ENCODE data around the gene CLIP3. TPM values are rescaled to one million over a fixed set of nuclear protein-coding genes. Genes with fewer than 3 reads are reported as not detected.
"Not testable (repeated sequence)": the region's sequence is repeated elsewhere in the genome, so short reads cannot be mapped to it uniquely, and the experiment has no call there.

CLIP3 gene
- total RNA-seq, 1 donor from 2014 or later: 2.4 TPM

DNA sequence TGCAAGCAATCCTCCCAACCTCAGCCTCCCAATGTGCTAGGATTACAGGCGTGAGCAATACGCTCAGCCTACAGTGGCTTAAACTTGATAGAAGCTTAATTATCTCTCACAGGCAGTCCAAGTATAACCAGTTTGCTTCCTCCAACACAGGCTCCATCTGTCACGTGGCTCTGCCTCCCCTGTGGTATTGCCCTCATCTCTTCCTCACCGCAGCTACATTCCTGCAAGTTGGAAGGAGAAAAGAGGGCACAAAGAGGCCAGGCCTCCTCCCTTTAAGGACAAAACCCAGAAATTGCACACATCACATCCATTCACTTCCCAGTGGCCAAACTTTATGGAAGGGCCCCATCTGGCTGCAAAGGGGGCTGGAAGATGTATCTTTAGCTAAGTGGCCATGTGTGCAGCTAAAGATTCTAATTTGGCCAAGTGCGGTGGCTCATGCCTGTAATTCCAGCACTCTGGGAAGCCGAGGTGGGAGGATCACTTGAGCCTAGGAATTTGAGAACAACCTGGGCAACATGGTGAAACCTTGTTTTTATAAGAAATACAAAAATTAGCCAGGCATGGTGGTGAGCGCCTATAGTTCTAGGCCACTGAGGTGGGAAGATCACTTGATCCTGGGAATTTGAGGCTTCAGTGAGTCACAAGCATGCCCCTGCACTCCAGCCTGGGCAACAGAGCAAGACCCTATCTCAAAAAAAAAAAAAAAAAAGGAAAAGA is 40.8 kb downstream of the CLIP3 start:
- H3K9me3 Mint-ChIP-seq: no peaks in the 10 kb centered on the region

GRCh38 chr19:35990771-35991730 is 41.6 kb downstream of the CLIP3 start:
- H3K27me3 Mint-ChIP-seq (ENCODE audit: low read depth): peaks cover 18% of the 10 kb centered on the region
- H3K27ac Mint-ChIP-seq: no peak overlapping the region
- no peaks in the 10 kb centered on the region for H3K9me3 Mint-ChIP-seq
- DNase-seq (ENCODE audit: low spot score): no peak
- H3K4me3 Mint-ChIP-seq (ENCODE audit: low read depth): no peak overlapping the region
- peaks cover 5% of the 10 kb centered on the region for H3K36me3 Mint-ChIP-seq (ENCODE audit: low read depth)
- intact Hi-C loops (cut with micrococcal nuclease): loop anchor here (10.0 kb wide), 1 partner anchor 246 kb away; the partner anchor contains the start of genes IGFLR1, LIN37, PSENEN and U2AF1L4
- peaks cover 8% of the 10 kb centered on the region for H3K4me1 Mint-ChIP-seq (ENCODE audit: low read depth)

More for the DNA sequence above, 40.8 kb downstream of the CLIP3 start:
- no peak overlapping the region for H3K4me3 Mint-ChIP-seq (ENCODE audit: low read depth)
- peaks cover 13% of the 10 kb centered on the region for H3K27me3 Mint-ChIP-seq (ENCODE audit: low read depth)
- H3K4me1 Mint-ChIP-seq (ENCODE audit: low read depth): peaks cover 13% of the 10 kb centered on the region
- DNase-seq (ENCODE audit: low spot score): no peak
- intact Hi-C loops (cut with micrococcal nuclease): loop anchor here (10.0 kb wide), 1 partner anchor 247 kb away; the partner anchor contains the start of genes IGFLR1, LIN37, PSENEN and U2AF1L4
- H3K27ac Mint-ChIP-seq: no peak overlapping the region
- H3K36me3 Mint-ChIP-seq (ENCODE audit: low read depth): peaks cover 11% of the 10 kb centered on the region

DNA sequence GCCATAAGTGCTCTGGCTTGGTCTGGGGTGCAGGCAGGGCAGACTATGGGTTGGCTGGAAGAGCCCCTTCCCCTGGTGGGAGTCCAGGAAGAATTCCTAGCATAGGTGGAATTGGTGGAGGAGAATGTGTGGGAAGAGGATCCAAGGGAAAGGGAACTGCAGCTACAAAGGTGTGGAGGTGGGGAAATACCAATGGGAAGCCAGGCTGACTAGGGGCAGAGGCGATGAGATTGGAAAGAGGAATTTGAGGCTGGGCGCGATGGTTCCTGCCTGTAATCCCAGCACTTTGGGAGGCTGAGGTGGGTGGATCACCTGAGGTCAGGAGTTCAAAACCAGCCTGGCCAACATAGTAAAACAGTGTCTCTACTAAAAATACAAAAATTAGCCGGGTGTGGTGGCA is 42.5 kb downstream of the CLIP3 start:
- no peak for DNase-seq (ENCODE audit: low spot score)
- Mint-ChIP-seq H3K27me3 (ENCODE audit: low read depth) (peaks cover 27% of the 10 kb centered on the region), H3K4me1 (ENCODE audit: low read depth) (peaks cover 8% of the 10 kb centered on the region), H3K27ac (no peak overlapping the region), H3K4me3 (ENCODE audit: low read depth) (no peak overlapping the region), H3K9me3 (no peaks in the 10 kb centered on the region), H3K36me3 (ENCODE audit: low read depth) (no peaks in the 10 kb centered on the region)
- intact Hi-C loops (cut with micrococcal nuclease): loop anchor here (10.0 kb wide), 1 partner anchor 245 kb away; the partner anchor contains the start of genes IGFLR1, LIN37, PSENEN and U2AF1L4

DNA sequence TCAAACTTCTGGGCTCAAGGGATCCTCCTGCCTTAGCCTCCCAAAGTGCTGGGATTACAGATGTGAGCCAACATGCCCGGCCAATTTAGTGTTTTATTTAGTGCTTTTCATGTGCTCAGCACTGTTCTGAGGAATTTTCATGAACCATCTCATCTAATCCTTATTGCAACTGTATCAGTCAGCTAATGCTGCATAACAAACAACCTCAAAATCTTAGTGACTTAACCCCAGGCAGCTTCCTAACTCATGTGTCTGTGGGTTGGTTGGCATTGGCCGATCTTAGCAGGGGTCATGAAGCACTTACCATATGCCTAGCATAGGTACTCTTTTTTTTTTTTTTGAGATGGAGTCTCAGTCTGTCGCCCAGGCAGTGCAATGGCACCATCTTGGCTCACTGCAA is 43.8 kb downstream of the CLIP3 start:
- H3K4me1 Mint-ChIP-seq (ENCODE audit: low read depth): peaks cover 2% of the 10 kb centered on the region
- H3K36me3 Mint-ChIP-seq (ENCODE audit: low read depth): no peaks in the 10 kb centered on the region
- no peak overlapping the region for H3K27ac Mint-ChIP-seq
- no peak for DNase-seq (ENCODE audit: low spot score)
- no peak overlapping the region for H3K4me3 Mint-ChIP-seq (ENCODE audit: low read depth)
- no peaks in the 10 kb centered on the region for H3K9me3 Mint-ChIP-seq
- intact Hi-C loops (cut with micrococcal nuclease): no loop called here
- peaks cover 33% of the 10 kb centered on the region for H3K27me3 Mint-ChIP-seq (ENCODE audit: low read depth)

GRCh38 chr19:35987571-35987896 is 45.1 kb downstream of the CLIP3 start:
- H3K9me3 Mint-ChIP-seq: no peaks in the 10 kb centered on the region
- no peak for DNase-seq (ENCODE audit: low spot score)
- peaks cover 2% of the 10 kb centered on the region for H3K4me1 Mint-ChIP-seq (ENCODE audit: low read depth)
- intact Hi-C loops (cut with micrococcal nuclease): no loop called here
- no peak overlapping the region for H3K4me3 Mint-ChIP-seq (ENCODE audit: low read depth)
- peaks cover 33% of the 10 kb centered on the region for H3K27me3 Mint-ChIP-seq (ENCODE audit: low read depth)
- no peaks in the 10 kb centered on the region for H3K36me3 Mint-ChIP-seq (ENCODE audit: low read depth)
- H3K27ac Mint-ChIP-seq: no peak overlapping the region

GRCh38 chr19:35986664-35987570 is 45.8 kb downstream of the CLIP3 start:
- no peak for DNase-seq (ENCODE audit: low spot score)
- Mint-ChIP-seq H3K27ac (no peak overlapping the region), H3K4me3 (ENCODE audit: low read depth) (peak overlapping the region; percentile 74), H3K27me3 (ENCODE audit: low read depth) (peaks cover 33% of the 10 kb centered on the region), H3K36me3 (ENCODE audit: low read depth) (no peaks in the 10 kb centered on the region), H3K4me1 (ENCODE audit: low read depth) (peaks cover 2% of the 10 kb centered on the region), H3K9me3 (no peaks in the 10 kb centered on the region)
- intact Hi-C loops (cut with micrococcal nuclease): no loop called here

DNA sequence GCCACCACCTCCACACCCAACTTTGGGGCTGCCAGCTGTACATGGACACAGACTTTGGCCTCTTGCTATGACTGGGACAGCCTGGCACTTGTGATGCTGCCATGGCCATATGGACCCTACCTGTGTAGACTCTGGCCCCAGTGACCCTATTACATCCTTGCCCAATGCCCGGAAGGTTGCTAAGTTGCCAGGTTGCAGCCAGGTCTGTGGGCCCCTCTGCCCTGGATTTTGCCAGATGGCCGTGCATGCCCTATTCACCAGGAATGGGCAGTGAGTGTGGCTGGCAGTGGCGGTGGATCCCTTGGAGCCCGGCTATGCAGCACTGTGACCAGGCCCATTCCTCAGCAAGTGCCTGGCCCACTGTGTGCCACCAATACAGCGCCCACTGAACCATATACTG is 46.6 kb downstream of the CLIP3 start:
- Mint-ChIP-seq H3K9me3 (no peaks in the 10 kb centered on the region), H3K4me1 (ENCODE audit: low read depth) (peaks cover 2% of the 10 kb centered on the region), H3K4me3 (ENCODE audit: low read depth) (peak overlapping the region; percentile 53), H3K27ac (no peak overlapping the region), H3K36me3 (ENCODE audit: low read depth) (no peaks in the 10 kb centered on the region), H3K27me3 (ENCODE audit: low read depth) (peaks cover 33% of the 10 kb centered on the region)
- DNase-seq (ENCODE audit: low spot score): no peak
- intact Hi-C loops (cut with micrococcal nuclease): no loop called here

- no peak overlapping the region for H3K27ac Mint-ChIP-seq
- H3K27me3 Mint-ChIP-seq (ENCODE audit: low read depth): peaks cover 30% of the 10 kb centered on the region
- H3K4me3 Mint-ChIP-seq (ENCODE audit: low read depth): no peak overlapping the region
- no peaks in the 10 kb centered on the region for H3K36me3 Mint-ChIP-seq (ENCODE audit: low read depth)
- intact Hi-C loops (cut with micrococcal nuclease): no loop called here
- no peaks in the 10 kb centered on the region for H3K9me3 Mint-ChIP-seq
- no peak for DNase-seq (ENCODE audit: low spot score)
- peaks cover 2% of the 10 kb centered on the region for H3K4me1 Mint-ChIP-seq (ENCODE audit: low read depth)
Measured at GRCh38 chr19:35983177-35983576, 49.5 kb downstream of the CLIP3 start.

DNA sequence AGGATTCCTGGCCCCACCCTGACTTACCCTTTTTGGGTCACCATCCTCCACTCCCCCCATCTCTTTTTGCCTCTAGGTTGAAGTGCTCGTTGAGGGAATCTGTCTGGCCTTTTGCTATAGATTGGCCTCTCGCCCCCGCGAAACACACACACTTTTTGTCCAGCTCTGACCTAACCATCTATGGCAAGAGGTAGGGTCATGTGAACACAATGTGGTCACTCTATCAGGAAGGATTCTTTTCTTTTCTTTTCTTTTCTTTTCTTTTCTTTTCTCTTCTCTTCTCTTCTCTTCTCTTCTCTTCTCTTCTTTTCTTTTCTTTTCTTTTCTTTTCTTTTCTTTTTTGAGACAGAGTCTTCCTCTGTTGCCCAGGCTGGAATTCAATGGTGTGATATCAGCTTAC is 51.7 kb downstream of the CLIP3 start:
- DNase-seq (ENCODE audit: low spot score); H3K4me1 Mint-ChIP-seq (ENCODE audit: low read depth); H3K27ac Mint-ChIP-seq; H3K36me3 Mint-ChIP-seq (ENCODE audit: low read depth); H3K9me3 Mint-ChIP-seq; intact Hi-C loops (cut with micrococcal nuclease); H3K4me3 Mint-ChIP-seq (ENCODE audit: low read depth): not testable (repeated sequence)
- peaks cover 19% of the 10 kb centered on the region for H3K27me3 Mint-ChIP-seq (ENCODE audit: low read depth)

DNA sequence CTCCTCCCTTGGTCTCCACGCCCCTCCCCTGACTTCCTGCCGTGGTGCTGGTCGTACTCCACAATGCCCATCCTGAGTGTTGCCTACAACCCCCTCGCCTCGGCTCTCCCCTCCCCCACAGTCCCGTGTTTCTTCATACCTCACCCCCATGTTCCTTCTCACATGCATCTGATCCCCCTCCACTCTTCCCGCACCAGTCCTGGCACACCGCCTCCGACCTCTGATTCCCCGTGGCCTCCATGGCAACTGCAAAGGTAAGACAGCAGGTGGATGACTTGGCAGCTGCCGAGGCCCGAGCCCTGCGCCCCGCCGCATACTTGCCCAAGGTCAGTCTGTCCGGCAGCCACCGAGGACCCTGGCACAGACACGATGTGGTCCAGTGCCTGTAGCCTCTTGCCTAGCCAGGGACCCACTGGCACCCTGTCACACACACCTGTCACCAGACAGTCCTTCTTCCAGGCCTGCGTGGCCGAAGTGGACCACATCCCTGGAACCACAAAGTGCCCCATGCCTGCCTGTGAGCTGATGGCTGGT is 53.8 kb downstream of the CLIP3 start:
- no peaks in the 10 kb centered on the region for H3K36me3 Mint-ChIP-seq (ENCODE audit: low read depth)
- no peak overlapping the region for H3K27ac Mint-ChIP-seq
- no peak for DNase-seq (ENCODE audit: low spot score)
- H3K4me3 Mint-ChIP-seq (ENCODE audit: low read depth): no peak overlapping the region
- H3K9me3 Mint-ChIP-seq: no peaks in the 10 kb centered on the region
- intact Hi-C loops (cut with micrococcal nuclease): no loop called here
- peaks cover 5% of the 10 kb centered on the region for H3K27me3 Mint-ChIP-seq (ENCODE audit: low read depth)
- no peaks in the 10 kb centered on the region for H3K4me1 Mint-ChIP-seq (ENCODE audit: low read depth)

DNA sequence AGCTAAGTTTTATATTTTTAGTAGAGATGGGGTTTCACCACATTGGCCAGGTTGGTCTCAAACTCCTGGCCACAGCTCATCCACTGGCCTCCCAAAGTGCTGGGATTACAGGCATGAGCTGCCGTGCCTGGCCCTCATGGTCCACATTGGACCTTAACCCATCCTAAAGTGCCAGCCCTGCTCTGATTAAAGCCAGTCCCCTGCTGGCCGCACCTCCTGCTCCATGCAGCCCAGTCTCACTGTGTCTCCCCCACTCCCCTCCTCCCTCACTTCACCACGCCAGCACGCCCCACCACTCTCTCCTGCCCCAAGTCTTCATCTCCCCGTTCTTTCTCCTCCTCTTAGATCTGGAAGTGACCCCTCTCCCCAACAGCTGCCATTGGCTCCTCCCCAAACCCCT is 54.4 kb downstream of the CLIP3 start:
- Mint-ChIP-seq H3K36me3 (ENCODE audit: low read depth) (no peaks in the 10 kb centered on the region), H3K27me3 (ENCODE audit: low read depth) (peaks cover 5% of the 10 kb centered on the region), H3K9me3 (no peaks in the 10 kb centered on the region), H3K4me1 (ENCODE audit: low read depth) (no peaks in the 10 kb centered on the region), H3K4me3 (ENCODE audit: low read depth) (no peak overlapping the region), H3K27ac (no peak overlapping the region)
- no peak for DNase-seq (ENCODE audit: low spot score)
- intact Hi-C loops (cut with micrococcal nuclease): no loop called here

Measured in activated T-helper 2 cell treated with anti-CD3 and anti-CD28 coated beads, Interferon-gamma antibody, Interleukin-2, Interleukin-4, amounts not matched to agents 10 μg/mL and 5 μg/mL and 100 μg/mL, durations not matched to agents 14 hours and 24 hours and 36 hours (primary cell).